ENCODE measurements around the gene NPM1.

GRCh38 chr5:171433982-171434676 is 46.5 kb downstream of the NPM1 start:
- TF ChIP-seq CTCF (conservative IDR thresholded peaks at IDR 0.05; ENCODE audit: low read depth, low read length) (no peak), EZH2 (IDR thresholded peaks at IDR 0.05; ENCODE audit: low read length, unreplicated experiment) (no peak)
